NCI-H69 (cell line): ENCODE data around the gene HGFAC.

Experiments used
- DNase-seq: peaks from one replicate; lab custom pipeline; 2025; lab: John Stamatoyannopoulos, UW

HGFAC gene

GRCh38 chr4:3486541-3487540, 45.1 kb downstream of the HGFAC start:
- DNase-seq: peak; percentile 78

- DNase-seq: no peak
These were observed 46.1 kb downstream of the HGFAC start for GRCh38 chr4:3487861-3488260.

GRCh38 chr4:3488820-3489219, 47.1 kb downstream of the HGFAC start:
- DNase-seq: no peak

GRCh38 chr4:3489451-3489962, 47.7 kb downstream of the HGFAC start:
- DNase-seq: no peak

- DNase-seq: peak; percentile 47
These were observed 50.1 kb downstream of the HGFAC start for GRCh38 chr4:3491681-3492405.

GRCh38 chr4:3492741-3493719, 51.3 kb downstream of the HGFAC start:
- no peak for DNase-seq

GRCh38 chr4:3493720-3494461, 52.1 kb downstream of the HGFAC start:
- no peak for DNase-seq

- DNase-seq: no peak
These were observed 52.7 kb downstream of the HGFAC start for GRCh38 chr4:3494462-3494871.

- DNase-seq: no peak
These were observed 53.6 kb downstream of the HGFAC start for GRCh38 chr4:3495204-3495975.

GRCh38 chr4:3496021-3496420, 54.3 kb downstream of the HGFAC start:
- DNase-seq: no peak

- no peak for DNase-seq
These were observed 55.3 kb downstream of the HGFAC start for GRCh38 chr4:3497095-3497494.

GRCh38 chr4:3497523-3498389, 56.0 kb downstream of the HGFAC start:
- no peak for DNase-seq

- DNase-seq: no peak
These were observed 56.6 kb downstream of the HGFAC start for GRCh38 chr4:3498407-3498806.
